ENCODE data around the gene ADAMTS7. TPM values are rescaled to one million over a fixed set of nuclear protein-coding genes. Genes with fewer than 3 reads are reported as not detected.
"Not testable (repeated sequence)": the region's sequence is repeated elsewhere in the genome, so short reads cannot be mapped to it uniquely, and the experiment has no call there.

ADAMTS7 gene
- total RNA-seq, 4 donors from 2014 or later: 0.29 to 21.4 (median 7.5) TPM

GRCh38 chr15:78740904-78741274 lies 70.4 kb downstream of the ADAMTS7 start:
- TF ChIP-seq CTCF (IDR thresholded peaks at IDR 0.05) (no peak), POLR2A (IDR thresholded peaks at IDR 0.05) (no peak)
- no peak overlapping the region for H3K4me3 ChIP-seq
- H3K9me3 ChIP-seq: no peaks in the 10 kb centered on the region
- intact Hi-C loops (cut with DNase I; ENCODE audit: low total_unique reads): no loop called here
- no peaks in the 10 kb centered on the region for H3K36me3 ChIP-seq
- DNase-seq: no peak
- H3K4me1 ChIP-seq: no peaks in the 10 kb centered on the region
- H3K27ac ChIP-seq: no peak overlapping the region
- no peaks in the 10 kb centered on the region for H3K27me3 ChIP-seq

GRCh38 chr15:78739996-78740903 lies 71.0 kb downstream of the ADAMTS7 start:
- H3K36me3 ChIP-seq: no peaks in the 10 kb centered on the region
- intact Hi-C loops (cut with DNase I; ENCODE audit: low total_unique reads): no loop called here
- no peaks in the 10 kb centered on the region for H3K27me3 ChIP-seq
- DNase-seq: no peak
- H3K9me3 ChIP-seq: no peaks in the 10 kb centered on the region
- H3K27ac ChIP-seq: no peak overlapping the region
- H3K4me1 ChIP-seq: no peaks in the 10 kb centered on the region
- no peak for TF ChIP-seq CTCF (IDR thresholded peaks at IDR 0.05)
- H3K4me3 ChIP-seq: no peak overlapping the region

GRCh38 chr15:78739206-78739605 lies 72.1 kb downstream of the ADAMTS7 start:
- no peak for TF ChIP-seq POLR2A (IDR thresholded peaks at IDR 0.05)
- TF ChIP-seq CTCF (IDR thresholded peaks at IDR 0.05): no peak
- no peak for DNase-seq

GRCh38 chr15:78737931-78738558 lies 73.2 kb downstream of the ADAMTS7 start:
- intact Hi-C loops (cut with DNase I; ENCODE audit: low total_unique reads); DNase-seq; H3K27ac ChIP-seq; H3K9me3 ChIP-seq; H3K4me1 ChIP-seq; H3K27me3 ChIP-seq; H3K36me3 ChIP-seq; H3K4me3 ChIP-seq: not testable (repeated sequence)
- peak in 1 of 4 experiments; percentile 25 for TF ChIP-seq CTCF (IDR thresholded peaks at IDR 0.05)

More at GRCh38 chr15:78739206-78739605, 72.1 kb downstream of the ADAMTS7 start:
- no peaks in the 10 kb centered on the region for H3K9me3 ChIP-seq
- no peak overlapping the region for H3K27ac ChIP-seq
- no peaks in the 10 kb centered on the region for H3K4me1 ChIP-seq
- no peaks in the 10 kb centered on the region for H3K36me3 ChIP-seq
- intact Hi-C loops (cut with DNase I; ENCODE audit: low total_unique reads): no loop called here
- no peak overlapping the region for H3K4me3 ChIP-seq
- H3K27me3 ChIP-seq: no peaks in the 10 kb centered on the region

GRCh38 chr15:78737187-78737820 lies 74.0 kb downstream of the ADAMTS7 start:
- no peak for DNase-seq
- TF ChIP-seq POLR2A (IDR thresholded peaks at IDR 0.05) (no peak), CTCF (IDR thresholded peaks at IDR 0.05) (no peak)
- Histone ChIP-seq H3K4me3 (no peak overlapping the region), H3K9me3 (no peaks in the 10 kb centered on the region), H3K4me1 (no peaks in the 10 kb centered on the region), H3K27me3 (no peaks in the 10 kb centered on the region), H3K36me3 (no peaks in the 10 kb centered on the region), H3K27ac (no peak overlapping the region)
- intact Hi-C loops (cut with DNase I; ENCODE audit: low total_unique reads): no loop called here

GRCh38 chr15:78736286-78736685 lies 75.0 kb downstream of the ADAMTS7 start:
- H3K4me3 ChIP-seq; H3K9me3 ChIP-seq; H3K27ac ChIP-seq; intact Hi-C loops (cut with DNase I; ENCODE audit: low total_unique reads); H3K27me3 ChIP-seq; DNase-seq; H3K36me3 ChIP-seq; H3K4me1 ChIP-seq: not testable (repeated sequence)

Measured in uterus (tissue), 4 donors.